Endodermal cell (in vitro differentiated cells): ENCODE results near the gene RNF123. TPM values are rescaled to one million over a fixed set of nuclear protein-coding genes. Genes with fewer than 3 reads are reported as not detected.

Experiments
- DNase-seq: peaks from one replicate; pipeline ENCODE4 v3.0.0-alpha.2; 2017
- H3K27ac ChIP-seq: 2 replicates; pipeline ENCODE4 v1.5.1; 2013; ENCODE audit warnings: mild to moderate bottlenecking, low read depth, low read length, moderate library complexity
- H3K27me3 ChIP-seq: 2 replicates; pipeline ENCODE4 v1.6.1; 2013; ENCODE audit warnings: mild to moderate bottlenecking, low read length, moderate library complexity; ENCODE audit not compliant: insufficient read depth, control insufficient read depth, poor library complexity, severe bottlenecking
- H3K36me3 ChIP-seq: 2 replicates; pipeline ENCODE4 v1.7.0; 2013; ENCODE audit warnings: mild to moderate bottlenecking, low read length, moderate library complexity; ENCODE audit not compliant: control insufficient read depth, insufficient read depth
- H3K4me1 ChIP-seq: one replicate; pipeline ENCODE4 v1.7.0; 2013; ENCODE audit warnings: low read length; ENCODE audit not compliant: control insufficient read depth, insufficient read depth
- H3K4me3 ChIP-seq: 2 replicates; pipeline ENCODE4 v1.5.1; 2013; ENCODE audit warnings: mild to moderate bottlenecking, low read length, moderate library complexity
- H3K9ac ChIP-seq: 2 replicates; pipeline ENCODE4 v1.6.1; 2013; ENCODE audit warnings: mild to moderate bottlenecking, low read length, moderate library complexity; ENCODE audit not compliant: poor library complexity, severe bottlenecking; ENCODE audit errors: extremely low read depth
- H3K9me3 ChIP-seq: 2 replicates; pipeline ENCODE4 v1.6.1; 2013; ENCODE audit warnings: mild to moderate bottlenecking, low read length, moderate library complexity; ENCODE audit not compliant: control insufficient read depth
- H3K27ac Mint-ChIP-seq: 2 replicates; pipeline ENCODE4 v1.8.0; 2020; ENCODE audit warnings: mixed read lengths
- H3K27me3 Mint-ChIP-seq: 2 replicates; pipeline ENCODE4 v1.8.0; 2021; ENCODE audit warnings: mild to moderate bottlenecking, mixed read lengths; ENCODE audit not compliant: insufficient read depth
- H3K36me3 Mint-ChIP-seq: 2 replicates; pipeline ENCODE4 v1.8.0; 2020; ENCODE audit warnings: low read depth, mixed read lengths
- H3K4me1 Mint-ChIP-seq: 2 replicates; pipeline ENCODE4 v1.8.0; 2020; ENCODE audit warnings: mixed read lengths
- H3K4me3 Mint-ChIP-seq: 2 replicates; pipeline ENCODE4 v1.8.0; 2020; ENCODE audit warnings: mild to moderate bottlenecking, moderate library complexity, mixed read lengths
- H3K9me3 Mint-ChIP-seq: 2 replicates; pipeline ENCODE4 v1.8.0; 2020; ENCODE audit warnings: mild to moderate bottlenecking, mixed read lengths
- CTCF ChIP-seq: fragments of 200-600 bp; sonication (generic); conservative IDR thresholded peaks from 2 replicates; pipeline ENCODE4 v1.5.0; 2021; ENCODE audit warnings: antibody characterized with exemption, mild to moderate bottlenecking
- WGBS, 2 experiments: methylation state at CpG; one replicate each; pipeline versions ENCODE4 v1.1.5 to v1.1.7; 2013; ENCODE audit warnings: missing lambda C conversion rate in 2 of 2, mixed read lengths in 1 of 2; ENCODE audit not compliant: insufficient coverage in 1 of 2, insufficient read length in 1 of 2; 5-methylcytosine and 5-hydroxymethylcytosine counted together
- total RNA-seq, 2 donors: library from RNA; stranded (reverse); fragmentation: NEBNext Ultra II Directional in 1 of 2; extraction: Animal tissue kit (Norgen Biotek cat#: 25700) in 1 of 2; gene quantifications; 2 replicates in 1 of 2; 3 replicates in 1 of 2; pipeline ENCODE4 v1.2.1, GENCODE V29; 2021

Gene RNF123
- total RNA-seq, 2 donors from 2014 or later, result 47.3 to 47.6 TPM

- TF ChIP-seq CTCF, result no peak
Observed at GRCh38 chr3:49761661-49762060, 72.3 kb downstream of the RNF123 start.

GRCh38 chr3:49763981-49764380 is 74.6 kb downstream of the RNF123 start:
- H3K27me3 Mint-ChIP-seq, result no peaks in the 10 kb centered on the region
- Histone ChIP-seq H3K9me3 (no peaks in the 10 kb centered on the region), H3K4me1 (no peaks in the 10 kb centered on the region), H3K27me3 (no peaks in the 10 kb centered on the region), H3K9ac (no peak overlapping the region), H3K27ac (no peak overlapping the region), H3K36me3 (peaks cover 34% of the 10 kb centered on the region), H3K4me3 (no peak overlapping the region)
- no peak for DNase-seq
- H3K27ac Mint-ChIP-seq, result no peak overlapping the region
- WGBS, 2 experiments, result 87 to 93% methylated on average over 2 to 4 of the region's 4 CpGs
- H3K36me3 Mint-ChIP-seq, result peaks cover 30% of the 10 kb centered on the region
- no peak overlapping the region for H3K4me3 Mint-ChIP-seq
- no peaks in the 10 kb centered on the region for H3K4me1 Mint-ChIP-seq
- no peaks in the 10 kb centered on the region for H3K9me3 Mint-ChIP-seq
- no peak for TF ChIP-seq CTCF

More at GRCh38 chr3:49761661-49762060, 72.3 kb downstream of the RNF123 start:
- H3K9me3 ChIP-seq, result no peaks in the 10 kb centered on the region
- H3K9me3 Mint-ChIP-seq, result no peaks in the 10 kb centered on the region
- H3K27me3 ChIP-seq, result no peaks in the 10 kb centered on the region
- no peak overlapping the region for H3K4me3 Mint-ChIP-seq
- no peak overlapping the region for H3K27ac Mint-ChIP-seq
- 89 to 95% methylated on average over 3 of the region's 3 CpGs for WGBS, 2 experiments
- H3K36me3 ChIP-seq, result peaks cover 34% of the 10 kb centered on the region
- DNase-seq, result no peak
- H3K4me3 ChIP-seq, result no peak overlapping the region
- H3K27me3 Mint-ChIP-seq, result no peaks in the 10 kb centered on the region
- no peak overlapping the region for H3K9ac ChIP-seq
- H3K36me3 Mint-ChIP-seq, result peaks cover 30% of the 10 kb centered on the region
- no peaks in the 10 kb centered on the region for H3K4me1 ChIP-seq
- H3K27ac ChIP-seq, result no peak overlapping the region
- peaks cover 8% of the 10 kb centered on the region for H3K4me1 Mint-ChIP-seq

GRCh38 chr3:49769286-49769915 is 80.0 kb downstream of the RNF123 start:
- H3K36me3 Mint-ChIP-seq, result peaks cover 28% of the 10 kb centered on the region
- H3K27ac Mint-ChIP-seq, result no peak overlapping the region
- Histone ChIP-seq H3K9me3 (no peaks in the 10 kb centered on the region), H3K4me3 (no peak overlapping the region), H3K9ac (no peak overlapping the region), H3K27ac (no peak overlapping the region), H3K36me3 (peaks cover 45% of the 10 kb centered on the region), H3K4me1 (no peaks in the 10 kb centered on the region), H3K27me3 (no peaks in the 10 kb centered on the region)
- DNase-seq, result no peak
- WGBS, 2 experiments, result 94% methylated on average over 3 of the region's 3 CpGs; no CpG with 5 or more reads in 1 of the 2 experiments
- no peak for TF ChIP-seq CTCF
- H3K4me3 Mint-ChIP-seq, result no peak overlapping the region
- H3K4me1 Mint-ChIP-seq, result no peaks in the 10 kb centered on the region
- H3K9me3 Mint-ChIP-seq, result no peaks in the 10 kb centered on the region
- H3K27me3 Mint-ChIP-seq, result no peaks in the 10 kb centered on the region
